GM18907 (cell line): Measurements from ENCODE around the gene DHX16.

Experiments used
- ATAC-seq: cut with Tn5 transposase; IDR thresholded peaks from one replicate; pipeline ENCODE4 v1.9.1; 2021; ENCODE audit warnings: mild to moderate bottlenecking, moderate library complexity; ENCODE audit not compliant: unreplicated experiment

DHX16 gene

DNA sequence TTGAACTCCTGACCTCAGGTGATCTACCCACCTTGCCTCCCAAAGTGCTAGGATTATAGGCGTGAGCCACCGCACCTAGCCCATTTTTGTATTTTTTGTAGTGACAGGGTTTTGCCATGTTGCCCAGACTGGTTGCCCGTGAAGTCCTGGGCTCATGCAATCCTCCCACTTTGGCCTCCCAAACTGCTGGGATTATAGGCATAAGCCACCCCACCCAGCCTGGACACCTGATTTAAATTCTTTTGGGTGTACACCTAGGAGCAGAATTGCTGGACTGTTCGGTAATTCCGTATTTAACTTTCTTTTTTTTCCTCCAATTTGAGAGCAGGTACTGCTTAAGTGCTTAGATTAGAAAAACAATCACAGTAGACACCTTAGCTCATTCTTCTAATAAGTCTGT is 23.6 kb upstream of the DHX16 start:
- no peak for ATAC-seq

- ATAC-seq: no peak
Measured at GRCh38 chr6:30691208-30691847, 18.5 kb upstream of the DHX16 start.

- no peak for ATAC-seq
Measured at GRCh38 chr6:30690403-30691207, 17.8 kb upstream of the DHX16 start, which contains the start of gene NRM. NRM (minus strand) TSS chr6:30690984; CDS start chr6:30690974, 10 bp downstream.

DNA sequence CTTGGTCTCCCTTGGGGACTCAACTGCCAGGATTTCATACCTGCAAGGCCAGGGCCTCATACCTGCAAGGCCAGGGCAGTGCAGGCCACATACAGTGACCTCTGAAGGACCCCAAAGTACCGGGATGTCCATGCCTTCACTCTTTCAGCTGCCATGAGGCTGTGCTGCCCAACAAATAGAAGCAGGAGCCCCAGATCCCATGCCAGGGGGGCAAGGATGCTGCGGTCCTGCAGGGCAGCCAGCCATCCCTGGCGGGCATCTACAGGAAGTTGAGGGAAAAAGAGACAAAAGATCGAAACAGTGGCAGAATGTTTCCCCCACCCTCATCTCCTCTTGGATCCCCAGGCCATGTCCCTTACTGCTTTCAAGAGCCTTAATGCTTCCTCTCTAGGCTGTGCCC is 17.2 kb upstream of the DHX16 start:
- ATAC-seq: no peak

- ATAC-seq: no peak
Measured at GRCh38 chr6:30689022-30689865, 16.4 kb upstream of the DHX16 start.

- no peak for ATAC-seq
Measured at GRCh38 chr6:30688569-30688968, 15.8 kb upstream of the DHX16 start.

- no peak for ATAC-seq
Measured at GRCh38 chr6:30687659-30688431, 15.0 kb upstream of the DHX16 start.

DNA sequence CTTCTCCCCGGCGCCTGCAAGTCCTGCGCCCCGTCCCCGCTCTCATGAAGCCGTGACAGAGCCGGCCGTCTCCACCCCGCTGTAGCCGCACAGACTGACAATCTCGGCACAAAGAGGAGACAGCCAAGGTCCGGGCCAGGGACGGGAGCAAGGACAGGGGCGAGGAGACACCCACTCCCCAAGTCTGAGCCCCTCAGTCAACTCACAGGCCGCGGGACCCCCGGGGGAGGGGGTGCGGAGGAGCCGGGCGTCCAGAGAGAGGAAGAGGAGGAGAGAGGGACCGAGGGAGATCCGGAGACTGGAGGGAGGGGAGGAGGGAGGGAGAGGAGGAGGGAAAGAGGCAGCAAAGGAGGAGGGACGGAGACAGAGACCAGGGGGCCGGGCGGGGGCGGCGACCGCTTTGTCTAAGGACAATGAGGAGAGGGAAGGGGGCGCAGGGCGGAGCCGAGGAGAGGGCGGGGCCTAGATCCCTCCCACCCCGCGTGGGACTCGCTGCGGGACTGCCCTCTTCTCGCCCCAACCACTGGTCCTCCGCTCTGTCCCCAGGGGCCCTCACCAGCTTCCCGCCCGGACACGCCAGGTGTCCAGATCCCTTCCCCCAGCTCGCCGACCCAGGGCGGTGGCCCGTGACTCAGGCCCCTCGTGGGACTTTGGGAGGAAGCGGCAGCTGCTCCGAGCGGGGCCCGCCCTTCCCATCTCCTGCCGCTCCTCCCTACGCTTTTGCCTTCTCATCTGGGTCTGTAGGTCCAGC is 14.3 kb upstream of the DHX16 start:
- ATAC-seq: peak; percentile 47

- ATAC-seq: peak; percentile 14
Measured at GRCh38 chr6:30686009-30686907, 13.5 kb upstream of the DHX16 start, which contains the start of gene PPP1R18. PPP1R18 (minus strand) TSS chr6:30686645; CDS start chr6:30686018, 627 bp downstream.

DNA sequence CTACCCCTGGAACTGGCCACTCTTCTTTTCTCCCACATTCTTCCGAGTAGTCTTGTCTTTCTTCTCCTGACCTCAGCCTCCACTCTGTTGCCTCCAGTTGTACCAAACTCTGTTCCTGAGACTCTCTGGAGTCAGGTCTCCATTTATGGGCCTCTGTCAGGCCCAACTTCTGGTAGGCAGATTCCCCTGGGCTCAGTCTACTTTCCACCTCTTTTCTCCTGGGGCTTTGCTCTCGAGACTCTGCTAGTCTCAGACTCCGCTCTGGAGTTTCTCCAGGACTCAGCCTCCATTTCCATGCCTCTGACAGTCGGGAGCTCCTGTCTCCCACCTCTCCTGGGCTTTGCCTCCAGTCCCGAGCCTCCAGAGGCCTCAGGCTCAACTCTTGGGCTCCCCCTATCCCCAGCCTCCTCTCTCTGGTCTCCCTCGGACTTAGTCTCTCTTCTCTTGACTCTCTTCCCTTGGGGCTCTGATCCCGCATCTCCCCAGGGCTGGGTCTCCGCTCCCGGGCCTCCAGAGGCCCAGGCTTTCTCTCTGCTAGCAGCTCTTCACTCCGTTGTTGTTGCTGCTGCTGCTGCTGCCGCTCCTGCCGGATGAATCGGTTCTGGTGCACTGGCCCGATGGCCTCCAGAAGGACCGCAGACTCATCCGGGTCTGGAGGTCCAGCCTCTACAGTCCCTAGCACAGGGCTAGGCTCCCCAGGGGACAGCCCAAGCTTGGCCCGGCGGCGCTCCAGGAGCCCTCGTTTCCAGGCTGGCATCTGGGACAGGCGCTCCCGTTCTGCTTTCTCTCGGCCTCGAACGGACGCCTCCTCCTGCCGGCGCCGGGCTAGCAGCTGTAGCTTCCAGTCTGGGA is 12.6 kb upstream of the DHX16 start:
- no peak for ATAC-seq

- no peak for ATAC-seq
Measured at GRCh38 chr6:30684386-30685156, 11.8 kb upstream of the DHX16 start.

GRCh38 chr6:30683980-30684338 is 11.2 kb upstream of the DHX16 start:
- ATAC-seq: no peak

- no peak for ATAC-seq
Measured at GRCh38 chr6:30683183-30683979, 10.6 kb upstream of the DHX16 start.

DNA sequence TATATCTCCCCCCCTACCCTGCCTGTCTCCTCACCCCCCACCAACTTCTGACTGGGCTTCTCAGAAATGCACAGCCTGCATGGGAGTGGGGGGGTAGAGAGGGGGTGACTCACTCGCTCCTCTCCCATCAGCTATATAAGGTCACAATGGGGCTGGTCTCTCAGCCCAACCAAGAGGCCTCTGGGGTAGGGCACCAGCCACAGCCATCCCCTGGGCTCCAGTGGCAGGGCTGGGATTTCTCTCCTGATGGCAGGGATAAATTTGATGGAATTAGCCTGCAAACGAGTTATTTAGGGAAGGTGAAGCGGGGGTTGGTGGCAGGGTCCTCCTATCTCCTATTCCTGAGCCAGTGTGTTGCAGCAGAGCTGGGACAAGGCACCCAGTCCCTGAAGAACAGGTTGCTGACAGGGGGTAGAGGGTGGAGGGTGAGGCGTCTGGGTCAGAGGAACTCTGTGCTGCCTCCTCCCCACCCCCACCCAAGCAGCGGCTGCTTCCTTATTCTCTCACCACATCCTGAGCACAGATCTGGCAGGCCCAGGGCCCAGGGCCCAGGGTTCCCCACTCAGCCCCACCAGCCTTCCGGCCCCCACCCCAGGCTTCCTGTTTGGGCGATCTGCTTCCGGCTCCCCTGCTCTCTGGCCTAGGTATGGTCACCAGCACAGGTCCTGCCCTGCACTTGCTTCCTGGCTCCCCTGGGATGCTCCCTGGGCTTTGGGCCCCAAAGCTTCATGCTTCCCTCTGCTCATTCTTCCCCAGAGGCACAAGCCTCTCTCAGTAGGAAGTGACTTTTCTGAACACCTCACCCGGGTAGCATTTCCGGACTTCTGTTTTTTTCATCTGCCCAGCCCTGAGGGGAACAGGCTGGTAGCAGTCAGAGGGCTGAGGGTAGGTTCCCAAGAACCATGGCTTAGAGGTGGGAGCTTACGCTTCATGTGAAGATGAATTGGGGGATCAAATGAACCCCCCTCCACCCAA is 9.6 kb upstream of the DHX16 start:
- ATAC-seq: peak; percentile 35

DNA sequence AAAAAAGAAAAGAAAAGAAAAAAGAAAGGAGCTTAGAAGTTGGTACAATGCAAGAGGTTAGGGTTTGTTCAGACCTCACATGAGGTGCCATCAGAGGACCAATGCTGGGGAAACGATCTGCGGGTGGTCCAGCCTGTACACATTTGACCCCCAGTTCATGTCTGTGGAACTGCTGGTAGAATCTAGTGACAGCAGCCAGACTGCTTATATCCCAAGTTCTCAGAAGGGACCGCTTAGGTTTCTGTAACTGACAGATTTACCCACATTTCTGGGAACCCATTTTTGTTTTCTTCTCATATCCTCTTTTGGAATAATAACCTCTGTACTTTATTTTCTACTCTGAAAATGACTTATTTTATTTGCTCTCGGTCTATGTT is 8.9 kb upstream of the DHX16 start:
- no peak for ATAC-seq
